Fibroblast of lung (primary cell): ENCODE results near the gene DPY19L1.
"Not testable (repeated sequence)": the region's sequence is repeated elsewhere in the genome, so short reads cannot be mapped to it uniquely, and the experiment has no call there.

Experiments used
- CTCF ChIP-seq, 2 donors: IDR thresholded peaks in 1 of 2; conservative IDR thresholded peaks in 1 of 2; 1 replicate in 1 of 2; 2 replicates in 1 of 2; pipeline ENCODE4 v1.5.1; 2011 to 2012; ENCODE audit warnings: low read length in 2 of 2, control low read depth in 1 of 2, inconsistent platforms in 1 of 2, low read depth in 1 of 2, mild to moderate bottlenecking in 1 of 2
- EZH2 ChIP-seq: IDR thresholded peaks from 2 replicates; pipeline ENCODE4 v1.5.1; 2012; ENCODE audit warnings: low read length, control low read depth, mild to moderate bottlenecking; ENCODE audit errors: missing control alignments

- TF ChIP-seq CTCF (conservative IDR thresholded peaks at IDR 0.05 in 1 of 2, IDR thresholded peaks at IDR 0.05 in 1 of 2; ENCODE audit: low read depth in 1 of 2, low read length in 2 of 2); EZH2: not testable (repeated sequence)
Observed at GRCh38 chr7:34966504-34966903, 70.8 kb downstream of the DPY19L1 start.
